RCC 7860 (cell line): ENCODE results near the gene KIRREL2.
"Not testable (repeated sequence)": the region's sequence is repeated elsewhere in the genome, so short reads cannot be mapped to it uniquely, and the experiment has no call there.

Experiments
- DNase-seq: peaks from one replicate; pipeline ENCODE4 v3.0.0-alpha.2; 2015; ENCODE audit warnings: low spot score
- FAIRE-seq: peaks from 2 replicates; lab custom pipeline; 2012; peaks lifted over from hg19 to GRCh38; lab: Jason Lieb, UNC

KIRREL2 gene

DNA sequence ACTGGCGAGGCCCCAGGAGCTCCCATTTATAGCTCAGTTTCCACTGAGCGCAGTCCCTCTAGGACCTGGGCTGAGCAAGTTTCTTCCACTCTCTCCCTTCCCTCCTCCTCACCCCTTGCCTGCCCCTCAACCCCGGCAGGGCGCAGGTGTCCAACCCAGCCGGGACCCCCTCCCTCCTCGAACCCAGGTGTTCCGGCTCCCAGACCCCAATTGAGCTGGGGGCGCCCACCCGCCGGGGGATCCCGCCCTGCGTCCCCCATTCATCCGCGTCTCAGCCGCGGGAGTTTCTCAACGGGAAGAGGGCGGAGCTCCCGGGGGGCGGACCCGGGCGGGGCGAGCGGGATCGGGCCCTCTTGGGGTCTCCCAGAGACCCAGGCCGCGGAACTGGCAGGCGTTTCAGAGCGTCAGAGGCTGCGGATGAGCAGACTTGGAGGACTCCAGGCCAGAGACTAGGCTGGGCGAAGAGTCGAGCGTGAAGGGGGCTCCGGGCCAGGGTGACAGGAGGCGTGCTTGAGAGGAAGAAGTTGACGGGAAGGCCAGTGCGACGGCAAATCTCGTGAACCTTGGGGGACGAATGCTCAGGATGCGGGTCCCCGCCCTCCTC is at the start of gene KIRREL2:
Gene KIRREL2 (plus strand): TSS at position 366 of the 604 bp plus-strand sequence. CDS start 209 bp downstream, at position 575.
- DNase-seq (no peak), FAIRE-seq (no peak)

DNA sequence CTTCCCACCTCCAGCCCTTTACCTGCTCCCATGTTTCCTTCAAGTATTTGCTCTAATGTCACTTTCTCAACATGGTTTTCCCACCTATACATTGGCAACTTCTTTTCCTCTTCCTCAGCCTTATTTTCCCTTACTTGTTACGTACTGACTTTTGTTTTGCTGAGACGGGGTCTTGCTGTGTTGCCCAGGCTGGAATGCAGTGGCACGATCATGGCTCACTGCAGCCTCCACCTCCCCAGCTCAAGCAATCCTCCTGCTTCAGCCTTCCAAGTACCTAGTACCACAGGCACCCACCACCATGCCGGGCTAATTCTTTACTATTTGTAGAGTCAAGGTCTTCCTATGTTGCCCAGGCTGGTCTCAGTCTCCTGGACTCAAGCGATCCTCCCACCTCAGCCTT is 49.1 kb upstream of the KIRREL2 start:
- no peak for FAIRE-seq
- no peak for DNase-seq

DNA sequence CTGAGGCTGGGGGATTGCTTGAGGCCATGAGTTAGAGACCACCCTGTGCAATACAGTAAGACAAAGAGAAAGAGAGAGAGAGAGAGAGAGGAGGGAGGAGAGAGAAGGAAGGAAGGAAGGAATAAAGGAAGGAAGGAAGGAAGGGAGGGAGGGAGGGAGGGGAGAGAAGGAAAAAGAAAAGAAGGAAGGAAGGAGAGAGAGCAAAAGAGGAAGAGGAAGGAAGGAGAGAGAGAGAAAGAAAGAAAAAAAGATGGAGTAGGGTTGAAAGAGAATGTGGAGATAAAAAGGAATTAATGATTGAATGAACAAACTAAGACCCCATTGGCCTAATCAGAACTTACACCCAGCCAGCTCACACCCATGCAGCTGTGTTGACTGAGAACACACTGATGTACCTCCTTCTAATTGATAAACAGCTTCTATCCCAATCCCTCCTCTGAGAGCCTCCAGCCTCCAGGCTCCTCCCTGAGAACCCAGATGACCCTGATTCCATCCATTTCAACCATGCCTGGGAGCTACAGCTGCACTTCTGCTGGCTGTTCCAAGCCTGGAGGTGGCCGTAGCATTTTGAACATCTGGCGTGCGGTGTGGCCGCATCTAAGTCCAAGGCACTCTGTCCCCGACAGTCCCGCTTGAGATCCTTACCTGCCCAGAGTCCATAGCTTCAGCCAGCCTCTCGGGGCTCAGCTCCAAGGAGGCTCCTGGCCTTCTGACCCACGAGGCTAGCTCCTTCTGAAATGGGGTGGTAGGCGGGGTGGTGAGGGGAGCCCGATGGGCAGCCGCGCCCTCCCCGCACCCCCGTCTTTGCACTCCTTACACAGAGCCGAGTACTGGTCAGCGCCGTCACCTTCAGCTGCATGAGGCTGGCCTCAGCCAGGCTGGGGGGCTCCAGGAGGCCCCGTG is 45.1 kb upstream of the KIRREL2 start:
- DNase-seq: no peak
- no peak for FAIRE-seq

DNA sequence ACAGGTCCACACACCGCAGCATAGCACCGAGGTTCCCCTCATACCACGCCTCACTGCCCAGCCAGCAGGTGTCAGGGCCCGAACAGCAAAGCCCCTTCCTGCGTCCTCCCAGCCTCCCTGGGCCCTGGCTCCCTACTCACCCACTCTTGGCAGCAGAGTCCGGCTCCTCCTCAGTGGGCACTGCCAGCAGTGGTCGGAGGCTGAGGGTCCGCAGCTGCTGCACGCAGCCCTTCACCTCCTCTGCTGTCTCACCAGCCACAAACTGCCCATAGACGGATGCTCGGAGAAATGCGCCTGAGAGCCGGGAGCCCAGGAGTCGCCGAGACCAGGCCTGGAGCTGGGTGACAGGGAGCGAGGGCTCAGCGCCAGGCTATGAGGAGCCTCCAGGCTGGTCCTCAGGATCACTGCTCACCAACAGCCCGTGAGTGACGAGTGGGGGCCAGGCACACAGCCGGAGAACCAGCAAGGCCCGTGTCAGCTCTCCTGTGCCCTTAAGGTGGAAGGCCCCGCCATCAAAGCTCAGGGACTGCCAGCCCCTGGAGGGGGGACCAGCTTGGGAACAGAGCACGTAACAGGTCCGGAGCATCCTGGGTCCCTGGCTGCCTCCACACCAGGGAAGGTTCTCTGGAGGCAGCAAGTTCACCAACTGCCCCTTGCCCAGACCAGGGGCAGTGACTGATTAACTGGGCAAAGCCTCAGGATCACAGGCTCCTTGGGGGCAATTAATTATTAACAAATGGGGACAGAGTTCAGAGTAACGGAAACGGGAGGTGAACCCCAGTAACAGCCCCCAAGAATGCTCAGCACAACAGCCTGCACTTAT is 44.3 kb upstream of the KIRREL2 start, which contains the start of gene PRODH2:
Gene PRODH2 (minus strand): TSS at position 626 of the 823 bp plus-strand sequence. CDS start 40 bp downstream, at position 586.
- DNase-seq (no peak), FAIRE-seq (no peak)

DNA sequence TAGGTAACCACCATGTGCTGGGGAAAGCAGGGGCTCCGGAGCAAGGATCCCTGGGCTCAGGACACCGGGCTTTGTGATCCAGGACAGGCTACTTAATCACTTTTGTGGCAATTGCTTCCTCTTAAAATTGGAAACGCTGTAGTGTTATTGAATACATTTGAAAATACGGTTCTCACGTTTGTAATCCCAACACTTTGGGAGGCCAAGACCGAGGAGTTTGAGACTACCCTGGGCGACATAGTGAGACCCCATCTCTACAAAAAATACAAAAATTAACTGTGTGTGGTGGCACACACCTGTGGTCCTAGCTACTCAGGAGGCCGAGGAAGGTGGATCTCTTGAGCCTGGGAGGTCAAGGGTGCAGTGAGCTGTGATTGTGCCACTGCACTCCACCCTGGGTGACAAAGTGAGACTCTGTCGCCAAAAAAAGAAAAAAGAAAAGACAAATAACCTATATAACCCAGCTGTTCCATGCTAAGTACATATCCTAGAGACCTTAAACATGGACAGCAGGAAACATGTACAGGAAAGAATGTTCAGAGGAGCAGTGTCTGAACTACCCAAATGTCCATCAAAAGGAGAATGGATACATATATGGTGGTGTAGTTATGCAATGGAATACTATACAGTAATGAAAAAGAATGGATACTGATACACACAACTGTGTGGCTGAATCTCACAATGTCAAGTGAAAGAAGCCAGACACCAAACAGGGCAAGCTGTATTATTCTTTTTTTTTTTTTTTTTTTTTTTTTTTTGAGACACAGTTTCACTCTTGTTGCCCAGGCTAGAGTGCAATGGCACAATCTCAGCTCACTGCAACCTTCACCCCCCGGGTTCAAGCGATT is 43.4 kb upstream of the KIRREL2 start:
- no peak for FAIRE-seq

DNA sequence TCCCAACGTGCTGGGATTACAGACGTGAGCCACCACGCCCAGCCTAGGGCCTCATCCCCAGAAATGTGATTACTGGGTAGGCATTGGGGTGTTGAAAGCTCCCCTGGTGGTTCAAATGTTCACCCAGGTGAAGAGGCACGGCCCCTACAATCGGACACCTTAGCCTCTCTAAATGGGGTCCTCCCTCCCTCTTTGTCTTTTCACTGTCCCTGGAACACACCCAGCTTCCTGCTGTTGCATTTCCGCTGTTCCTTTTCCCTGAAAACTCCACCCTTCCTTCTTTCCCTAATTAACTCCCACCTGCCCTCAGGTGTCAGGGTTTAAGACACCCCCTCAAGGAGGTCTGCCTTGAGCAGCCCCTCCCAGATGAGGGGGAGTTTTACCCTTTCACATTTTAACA is 40.4 kb upstream of the KIRREL2 start:
- no peak for DNase-seq

More for the DNA sequence above, 43.4 kb upstream of the KIRREL2 start:
- no peak for DNase-seq

DNA sequence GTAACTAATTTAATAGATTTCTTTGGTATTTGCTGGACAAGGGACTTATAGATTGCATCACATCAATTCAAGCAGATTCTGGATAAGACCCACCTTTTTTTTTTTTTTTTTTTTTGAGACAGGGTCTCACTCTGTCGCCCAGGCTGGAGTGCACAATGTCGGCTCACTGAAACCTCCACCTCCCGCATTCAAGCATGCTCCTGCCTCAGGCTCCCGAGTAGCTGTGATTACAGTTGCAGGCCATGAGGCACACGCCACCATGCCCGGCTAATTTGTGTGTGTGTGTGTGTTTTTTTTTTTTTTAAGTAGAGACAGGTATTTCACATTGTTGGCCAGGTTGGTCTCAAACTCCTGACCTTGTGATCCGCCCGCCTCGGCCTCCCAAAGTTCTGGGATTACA is 39.9 kb upstream of the KIRREL2 start:
- no peak for FAIRE-seq
- no peak for DNase-seq

More for the DNA sequence above, 40.4 kb upstream of the KIRREL2 start:
- FAIRE-seq: no peak

DNA sequence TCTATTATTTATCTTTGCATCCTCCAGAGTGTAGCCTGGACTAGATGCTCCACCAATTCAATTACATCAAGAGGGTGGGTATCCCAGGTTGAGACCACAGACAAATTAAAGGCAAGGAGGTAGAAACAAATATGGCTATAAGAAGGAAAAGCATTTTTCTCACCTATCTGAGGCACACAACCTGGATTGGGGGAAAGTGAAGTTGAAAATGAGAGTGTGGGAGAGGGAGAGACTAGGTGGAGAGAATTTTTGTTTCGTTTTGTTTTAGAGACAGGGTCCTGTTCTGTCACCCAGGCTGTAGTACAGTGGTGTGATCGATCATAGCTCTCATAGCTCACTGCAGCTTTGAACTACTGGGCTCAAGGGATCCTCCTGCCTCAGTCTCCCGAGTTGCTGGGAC is 38.3 kb upstream of the KIRREL2 start:
- no peak for FAIRE-seq

DNA sequence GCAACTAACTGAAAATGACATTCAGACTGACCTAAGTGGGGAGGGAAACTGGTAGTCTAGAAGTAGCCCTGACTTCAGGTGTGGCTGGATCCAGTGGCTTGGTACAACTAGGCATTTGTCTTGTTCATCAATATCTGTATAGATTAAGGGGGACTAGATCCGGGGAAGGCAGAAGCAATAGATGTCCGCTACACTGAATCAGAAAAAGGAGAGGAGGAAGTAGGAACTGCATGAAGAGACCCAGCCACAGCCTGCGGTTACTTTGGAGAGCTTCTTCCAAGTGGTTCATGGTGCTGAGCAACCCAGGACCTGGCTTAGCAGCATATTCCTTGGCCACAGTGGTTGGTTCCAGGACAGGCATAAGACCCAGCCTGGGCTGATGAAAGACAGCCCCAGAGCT is 34.1 kb upstream of the KIRREL2 start:
- no peak for DNase-seq
- FAIRE-seq: no peak

More for the DNA sequence above, 38.3 kb upstream of the KIRREL2 start:
- no peak for DNase-seq

DNA sequence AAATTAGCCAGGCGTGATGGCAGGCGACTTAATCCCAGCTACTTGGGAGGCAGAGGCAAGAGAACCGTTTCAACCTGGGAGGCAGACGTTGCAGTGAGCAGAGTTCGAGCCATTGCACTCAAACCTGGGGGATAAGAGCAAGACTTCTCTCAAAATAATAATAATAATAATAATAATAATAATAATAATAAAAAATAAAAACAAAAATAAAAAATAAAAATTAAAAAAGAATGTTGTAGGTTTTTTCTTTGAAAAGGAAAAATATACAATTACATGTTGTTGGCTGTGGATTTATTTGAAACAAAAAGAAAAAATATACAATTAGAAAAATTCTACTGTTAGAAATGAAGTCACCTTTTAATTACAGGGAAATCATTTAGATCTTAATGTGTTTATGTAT is 32.6 kb upstream of the KIRREL2 start:
- DNase-seq: no peak
- no peak for FAIRE-seq

DNA sequence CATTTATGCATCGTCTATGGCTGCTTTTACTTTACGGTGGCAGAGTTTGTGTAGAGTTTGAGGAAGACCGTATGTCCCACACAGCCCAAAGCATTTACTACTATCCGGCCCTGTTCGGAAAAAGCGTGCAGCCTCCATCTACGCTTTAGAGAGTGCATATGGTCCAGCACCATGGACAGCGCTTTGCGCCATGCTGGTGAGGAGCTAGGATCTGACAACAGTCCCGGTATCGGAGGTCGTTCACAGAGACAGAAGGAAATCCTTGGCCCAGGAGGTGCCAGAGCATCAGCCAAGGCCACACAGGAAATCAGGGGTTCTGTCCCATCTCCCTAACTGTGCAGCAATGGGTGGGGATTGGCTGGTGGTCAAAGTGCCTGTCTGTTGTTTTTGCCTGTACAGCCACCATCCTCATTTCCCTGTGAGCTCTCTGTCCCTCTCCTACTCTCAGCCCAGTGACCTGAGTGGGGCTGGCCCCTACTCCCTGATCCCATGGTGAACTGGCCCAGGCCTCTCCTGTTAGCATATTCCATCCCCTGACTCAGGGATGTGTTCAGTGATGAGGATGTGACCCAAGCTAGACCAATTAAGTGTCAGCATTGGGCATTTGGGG is 27.9 kb upstream of the KIRREL2 start:
- FAIRE-seq (no peak), DNase-seq (no peak)

DNA sequence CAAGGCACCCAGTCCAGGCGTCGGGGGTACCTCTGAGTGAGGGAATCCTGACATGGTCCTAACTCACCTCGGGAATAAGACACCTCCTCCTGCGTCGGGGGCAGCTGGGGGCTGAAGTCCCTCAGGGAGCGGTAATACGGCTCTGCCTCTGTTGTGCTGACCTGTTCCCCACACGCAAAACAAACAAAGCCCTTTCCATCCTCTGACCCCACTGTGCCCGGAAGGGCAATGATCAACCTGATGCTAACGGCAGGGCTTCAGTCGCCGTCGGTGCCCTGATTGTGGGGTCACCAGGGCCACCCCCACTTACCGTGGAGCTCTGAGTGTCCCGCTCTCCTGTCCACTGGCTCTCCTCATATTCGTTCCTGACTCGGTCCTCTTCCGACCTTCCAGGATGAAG is 25.7 kb upstream of the KIRREL2 start:
- DNase-seq: no peak
- no peak for FAIRE-seq

DNA sequence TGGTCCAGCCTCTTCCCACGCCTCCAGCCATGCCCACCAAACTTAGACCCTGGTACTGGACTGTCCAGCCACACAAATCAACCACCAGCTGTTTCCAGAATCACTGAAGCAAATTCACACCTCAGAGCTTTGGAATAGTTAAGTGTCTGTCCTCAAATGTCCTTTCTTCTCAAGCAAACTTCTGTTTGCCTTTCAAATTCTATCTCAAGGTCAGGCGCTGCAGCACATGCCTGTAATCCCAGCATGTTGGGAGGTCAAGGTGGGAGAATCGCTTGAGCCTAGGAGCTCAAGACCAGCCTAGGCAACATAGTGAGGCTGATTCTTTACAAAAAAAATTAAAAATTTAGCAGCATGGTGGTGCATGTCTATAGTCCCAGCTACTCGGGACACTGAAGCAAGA is 24.7 kb upstream of the KIRREL2 start:
- no peak for DNase-seq

DNA sequence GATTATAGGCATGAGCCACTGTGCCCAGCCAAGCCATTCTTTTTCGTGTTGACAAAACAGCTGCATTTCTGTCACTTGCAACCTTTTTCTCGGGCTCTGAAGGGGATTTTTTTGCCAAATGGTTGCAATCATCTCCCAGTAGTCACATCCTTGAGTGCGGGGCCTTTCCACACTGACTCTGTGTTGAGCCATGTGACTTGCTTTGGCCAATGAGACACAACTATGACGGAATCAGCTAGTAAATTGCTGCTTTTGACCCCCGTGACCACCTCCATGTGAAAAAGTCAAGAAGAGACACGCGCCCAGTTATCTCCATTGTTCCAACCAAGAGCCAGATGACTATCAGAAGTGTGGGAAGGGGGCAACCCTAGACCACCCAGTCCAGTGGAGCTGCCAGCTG is 22.7 kb upstream of the KIRREL2 start:
- FAIRE-seq: no peak
- no peak for DNase-seq

More for the DNA sequence above, 24.7 kb upstream of the KIRREL2 start:
- no peak for FAIRE-seq

DNA sequence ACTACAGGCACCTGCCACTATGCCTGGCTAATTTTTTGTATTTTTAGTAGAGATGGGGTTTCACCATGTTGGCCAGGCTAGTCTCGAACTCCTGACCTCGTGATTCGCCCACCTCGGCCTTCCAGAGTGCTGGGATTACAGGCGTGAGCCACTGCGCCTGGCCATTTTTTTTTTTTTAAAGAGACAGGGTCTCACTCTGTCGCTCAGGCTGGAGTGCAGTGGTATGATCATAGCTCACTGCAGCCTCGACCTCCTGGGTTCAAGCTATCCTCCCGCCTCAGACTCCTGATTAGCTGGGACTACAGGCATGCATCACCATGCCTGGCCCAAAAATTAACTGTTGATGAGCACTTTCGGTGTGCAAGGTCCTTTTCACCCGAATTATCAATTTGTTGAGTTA is 20.6 kb upstream of the KIRREL2 start:
- DNase-seq, FAIRE-seq: not testable (repeated sequence)

DNA sequence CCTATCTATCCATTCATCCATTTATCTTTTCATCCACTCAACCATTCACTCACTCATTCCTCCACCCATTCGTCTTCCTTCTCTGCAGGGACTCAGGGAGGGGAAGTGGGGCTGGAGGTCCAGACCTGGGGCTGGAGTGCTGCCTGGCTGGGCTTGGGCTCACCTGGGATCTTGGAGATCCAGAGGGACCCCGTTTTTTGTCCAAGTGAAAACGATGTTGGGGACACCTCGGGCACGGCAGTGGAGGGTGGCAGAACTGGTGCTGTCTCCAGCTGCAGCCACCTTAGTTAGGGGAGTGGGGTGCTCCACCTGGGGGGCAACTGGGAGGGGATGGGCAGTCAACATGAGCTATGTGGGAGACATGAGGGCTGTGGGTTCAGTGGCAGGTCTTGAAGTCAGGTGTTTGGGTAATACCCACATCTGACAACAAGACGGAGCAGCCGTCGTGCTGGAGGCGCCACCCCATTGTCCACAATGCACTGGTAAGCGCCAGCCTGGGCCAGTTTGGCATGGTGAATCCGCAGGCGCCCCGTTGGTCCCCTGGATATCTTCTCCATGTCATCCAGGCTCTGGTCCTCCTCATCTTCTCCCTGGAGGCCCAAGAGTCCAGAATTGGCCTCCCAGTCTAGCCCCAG is 14.6 kb upstream of the KIRREL2 start:
- no peak for FAIRE-seq
- no peak for DNase-seq

DNA sequence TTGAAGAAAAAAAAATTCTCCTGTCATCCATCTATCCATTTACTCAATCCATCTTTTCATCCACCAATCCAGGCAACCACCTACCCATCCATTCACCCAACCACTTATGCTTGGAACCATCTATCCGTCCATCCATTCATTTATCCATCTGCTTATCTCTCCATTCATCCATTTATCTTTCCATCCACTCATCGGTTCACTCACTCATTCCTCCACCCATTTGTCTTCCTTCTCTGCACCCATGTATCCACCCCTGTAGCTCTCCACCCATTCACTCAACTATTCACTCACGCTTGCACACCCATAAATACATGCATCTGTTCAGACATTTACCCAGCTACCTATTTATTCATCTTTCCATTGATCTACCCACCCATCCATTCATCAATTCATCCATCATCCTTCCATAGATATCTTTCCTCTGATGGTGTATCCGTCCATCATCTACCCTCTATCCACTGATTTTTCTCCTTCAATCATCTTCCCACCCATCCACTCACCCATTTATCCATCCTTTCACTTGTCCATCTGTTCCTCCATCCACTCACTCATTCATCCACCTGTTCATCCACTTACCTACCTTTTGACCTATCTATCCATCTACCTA is 13.9 kb upstream of the KIRREL2 start:
- FAIRE-seq (no peak), DNase-seq (no peak)

DNA sequence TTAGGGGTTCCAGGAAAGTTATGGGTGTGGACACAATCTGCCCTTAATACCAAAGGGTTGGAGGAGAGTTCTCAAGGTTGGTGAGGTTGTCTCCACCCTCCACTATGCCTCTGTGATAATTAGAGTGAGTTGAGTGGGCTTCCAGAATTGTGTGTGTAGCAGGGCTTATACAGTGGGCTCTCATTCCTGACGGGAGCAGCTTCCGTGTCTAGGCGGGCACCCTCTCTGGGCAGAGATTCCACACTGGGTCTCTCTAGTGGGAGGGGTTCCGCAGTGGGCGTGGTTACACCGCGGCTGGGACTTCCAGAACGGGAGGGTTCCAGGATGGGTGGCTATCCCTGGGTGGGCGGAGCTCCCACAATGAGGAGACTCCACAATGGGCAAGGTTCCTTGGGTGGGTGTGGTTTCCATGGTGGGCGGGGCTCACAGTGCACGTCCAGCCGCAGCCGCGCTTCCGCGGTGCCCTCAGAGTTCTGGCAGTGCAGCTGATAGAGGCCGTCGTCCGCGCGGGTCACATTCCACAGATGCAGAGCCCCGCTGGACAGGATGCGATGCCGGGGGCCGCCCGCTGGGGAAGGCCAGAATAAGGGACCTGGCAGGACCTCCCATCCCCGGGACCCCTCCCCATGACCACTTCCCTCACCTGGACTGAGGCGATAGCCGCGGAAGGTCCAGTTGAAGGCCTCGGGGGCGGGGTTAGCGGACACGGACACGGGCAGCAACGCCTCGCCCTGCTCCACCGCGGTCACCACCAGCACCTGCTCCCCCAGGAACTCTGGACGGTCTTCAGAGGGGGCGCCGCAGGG is 12.8 kb upstream of the KIRREL2 start:
- FAIRE-seq: no peak

More for the DNA sequence above, 12.8 kb upstream of the KIRREL2 start:
- no peak for DNase-seq
